ENCODE measurements around the gene CCR6.

- TF ChIP-seq CTCF (IDR thresholded peaks at IDR 0.05; ENCODE audit: low read depth, low read length) (no peak), EZH2phosphoT487 (IDR thresholded peaks at IDR 0.05; ENCODE audit: low read depth) (no peak)
These were observed 24.1 kb upstream of the CCR6 start for GRCh38 chr6:167098825-167099225.
